GM19467 (cell line): ENCODE data around the gene IFFO2.
A peak's percentile ranks its signal among the peaks of the same experiment; 100 is the strongest.

Experiments
- ATAC-seq: cut with Tn5 transposase; IDR thresholded peaks from one replicate; pipeline ENCODE4 v1.9.1; 2021; ENCODE audit warnings: mild to moderate bottlenecking, moderate library complexity; ENCODE audit not compliant: unreplicated experiment

The IFFO2 gene

GRCh38 chr1:18938707-18939070 is 17.8 kb downstream of the IFFO2 start:
- ATAC-seq: no peak

DNA sequence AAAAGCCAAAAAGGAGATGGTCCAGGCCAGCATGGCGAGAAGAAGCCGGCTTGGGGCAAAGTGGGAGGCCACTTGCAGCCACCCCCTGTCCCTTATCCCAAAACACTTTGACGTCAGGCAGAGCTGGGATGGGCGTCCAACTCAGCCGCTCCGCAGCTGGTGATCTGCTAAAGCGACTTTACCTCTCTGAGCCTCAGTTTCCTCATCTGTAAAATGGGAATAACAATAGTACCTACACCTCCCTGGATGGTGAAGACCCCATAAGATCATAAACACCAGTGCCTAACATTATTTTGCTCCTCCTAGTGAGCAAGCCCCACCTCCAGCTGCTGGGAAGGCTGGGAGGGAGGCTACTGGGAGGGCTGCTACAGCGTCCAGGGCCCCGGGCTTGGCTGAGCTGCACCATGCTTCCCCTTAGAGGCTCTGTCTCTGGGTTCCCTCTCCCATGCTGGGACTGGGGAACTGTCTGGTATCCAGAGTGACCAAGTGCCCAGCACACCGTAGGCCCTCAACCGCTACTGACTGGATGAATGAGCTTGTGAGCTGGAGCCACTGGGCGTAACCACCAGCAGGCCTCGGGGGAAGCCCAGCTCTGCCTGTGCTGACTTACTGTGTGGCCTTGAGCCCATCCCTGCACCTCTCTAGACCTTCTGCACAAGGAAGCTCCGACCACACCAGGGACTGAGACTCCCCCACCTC is 18.3 kb downstream of the IFFO2 start:
- no peak for ATAC-seq

DNA sequence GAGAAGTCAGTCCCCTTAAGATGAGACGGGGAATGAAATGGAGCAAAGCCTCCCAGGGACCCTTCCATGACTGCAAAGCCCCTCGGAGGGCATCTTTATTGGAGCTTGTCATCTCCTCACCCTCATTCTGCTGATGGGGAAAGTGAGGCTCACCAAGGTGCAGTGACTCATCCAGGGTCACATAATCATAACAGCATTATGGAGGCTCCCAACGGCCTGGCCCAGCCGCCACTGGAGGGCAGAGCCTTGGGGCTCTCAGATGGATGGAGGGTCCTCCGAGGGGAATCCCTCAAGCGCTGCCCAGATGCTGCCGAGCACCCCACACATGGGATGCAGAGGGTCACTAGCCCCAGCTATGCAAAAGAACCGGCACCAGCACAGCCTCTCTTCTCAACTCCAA is 18.9 kb downstream of the IFFO2 start:
- no peak for ATAC-seq

- no peak for ATAC-seq
Measured at GRCh38 chr1:18936814-18937481, 19.5 kb downstream of the IFFO2 start.

GRCh38 chr1:18936471-18936813 is 20.0 kb downstream of the IFFO2 start:
- ATAC-seq: no peak

GRCh38 chr1:18934205-18935000 is 22.1 kb downstream of the IFFO2 start:
- ATAC-seq: no peak

DNA sequence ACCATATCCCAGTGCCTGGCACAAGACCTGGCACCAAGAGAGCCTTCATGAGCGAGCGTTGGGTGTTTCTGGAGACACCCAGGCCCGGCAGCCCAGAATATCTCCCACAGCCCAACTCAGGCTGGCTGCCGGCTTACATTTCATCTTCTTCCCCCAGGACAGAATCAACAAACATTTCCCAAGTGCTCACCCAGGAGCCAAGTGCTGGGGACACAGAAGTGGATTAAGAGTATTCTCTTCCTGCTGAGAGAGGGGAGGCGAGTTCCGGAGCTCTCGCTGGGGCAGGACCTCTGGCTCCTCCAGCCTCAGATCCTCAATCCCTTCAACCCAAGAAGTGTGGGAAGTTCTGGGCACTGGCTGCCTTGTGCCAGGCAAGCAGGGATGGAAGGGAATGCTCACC is 23.6 kb downstream of the IFFO2 start:
- no peak for ATAC-seq

DNA sequence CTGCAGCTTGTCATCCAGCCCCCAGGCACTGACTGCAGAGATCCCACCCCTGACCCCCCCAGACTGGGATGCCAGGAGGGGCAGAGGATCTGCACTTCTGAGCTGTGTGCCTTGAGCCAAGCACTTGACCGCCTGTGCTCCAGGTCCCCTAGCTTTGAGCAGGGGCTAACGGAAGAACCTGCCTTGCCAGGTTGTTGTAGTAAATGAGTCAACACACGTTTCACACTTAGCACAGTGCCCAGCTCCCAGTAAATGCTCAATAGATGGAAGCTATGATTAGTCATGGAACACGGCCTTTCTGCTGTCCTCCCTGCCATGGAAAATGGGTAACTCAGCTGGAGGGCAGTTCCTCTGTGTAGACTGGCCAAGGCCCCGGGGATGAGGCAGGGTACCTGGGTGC is 24.1 kb downstream of the IFFO2 start:
- no peak for ATAC-seq

DNA sequence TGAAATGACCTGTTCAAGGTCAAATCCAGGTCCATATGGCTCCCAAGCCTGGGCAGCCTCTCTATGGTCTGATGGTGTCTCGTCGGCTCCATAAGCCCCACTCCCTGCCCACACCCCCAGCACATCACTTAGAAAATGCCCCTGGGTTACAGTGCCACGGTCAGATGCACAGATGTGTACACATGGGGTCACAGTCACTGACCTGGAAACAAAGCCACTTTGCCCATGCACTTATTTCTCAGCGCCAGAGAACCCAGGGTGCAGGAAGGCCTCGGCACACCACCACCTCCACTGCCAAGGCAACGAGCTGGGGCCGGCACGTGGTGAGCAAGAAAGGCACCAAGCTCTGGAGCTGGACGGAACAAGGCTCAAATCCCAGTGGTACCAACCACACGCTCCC is 24.7 kb downstream of the IFFO2 start:
- ATAC-seq: no peak

- no peak for ATAC-seq
Measured at GRCh38 chr1:18929686-18930085, 26.8 kb downstream of the IFFO2 start.

DNA sequence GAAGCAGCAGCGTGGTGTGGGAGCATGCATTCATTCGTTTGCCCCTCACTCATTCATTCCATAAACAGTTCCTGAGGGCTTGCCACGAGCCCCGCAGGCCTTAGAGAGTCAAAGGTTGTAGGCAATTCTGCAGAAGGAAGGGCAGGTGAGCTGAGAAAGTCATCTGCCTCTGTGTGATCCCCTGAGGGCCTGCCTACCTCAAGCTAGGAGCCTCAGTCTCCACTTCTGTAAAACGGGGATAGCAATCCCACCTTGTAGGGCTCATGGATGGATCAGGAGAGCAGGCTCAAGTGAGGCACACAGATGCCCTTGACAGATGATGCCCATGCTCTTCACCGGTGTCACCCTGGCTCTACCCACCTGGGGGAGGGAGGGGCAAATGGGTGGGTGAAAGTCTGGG is 27.5 kb downstream of the IFFO2 start:
- no peak for ATAC-seq

- ATAC-seq: no peak
Measured at GRCh38 chr1:18928406-18928805, 28.1 kb downstream of the IFFO2 start.

GRCh38 chr1:18927654-18928272 is 28.7 kb downstream of the IFFO2 start:
- ATAC-seq: no peak

DNA sequence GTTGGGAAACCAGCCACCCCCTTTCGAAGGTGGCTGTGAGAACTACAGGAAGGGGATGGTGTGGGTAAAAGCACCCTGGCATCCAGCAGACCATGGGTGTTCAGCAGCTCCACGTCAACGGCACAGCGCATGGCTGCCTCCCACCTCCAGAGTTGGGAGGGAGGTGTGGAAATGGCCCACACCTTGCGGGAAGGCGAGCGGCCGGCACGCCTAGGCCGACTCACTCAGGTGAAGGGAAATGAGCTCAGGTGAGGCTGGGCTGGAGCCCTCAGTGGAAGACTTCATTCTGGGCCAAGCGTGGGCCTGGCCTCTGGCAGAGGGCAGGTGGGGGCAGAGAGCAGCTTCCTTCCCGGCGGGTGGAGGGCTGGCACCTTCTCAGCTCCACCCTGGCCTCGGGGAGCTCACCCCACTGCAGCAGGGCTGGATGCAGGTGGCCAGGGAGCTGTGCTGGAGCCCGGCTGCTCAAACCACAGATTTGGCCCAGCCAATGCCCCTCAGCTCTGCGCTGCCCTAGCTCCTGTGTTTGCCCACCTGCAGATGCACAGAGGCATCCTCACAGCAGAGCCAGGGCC is 29.3 kb downstream of the IFFO2 start:
- ATAC-seq: peak; percentile 8

- peak; percentile 52 for ATAC-seq
Measured at GRCh38 chr1:18926315-18927081, 30.0 kb downstream of the IFFO2 start.

DNA sequence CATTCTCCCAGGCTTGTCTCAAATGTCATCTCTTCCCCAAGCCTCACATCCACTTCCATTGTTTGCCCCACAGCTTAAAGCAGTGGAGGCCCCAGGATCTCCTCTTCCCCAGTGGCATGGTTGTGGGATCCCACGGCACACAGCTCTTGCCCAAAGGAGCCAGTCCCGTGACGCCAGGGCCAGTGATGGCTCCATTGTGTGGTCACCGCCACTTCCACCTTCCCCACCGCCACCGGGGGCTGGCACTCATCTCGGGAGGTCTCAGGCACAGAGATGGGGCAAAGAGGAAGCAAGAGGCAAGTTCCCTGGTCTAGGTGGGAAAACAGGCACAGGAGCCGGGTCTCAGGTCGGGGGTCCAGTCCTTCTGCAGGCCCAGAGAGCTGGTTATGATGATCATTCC is 31.2 kb downstream of the IFFO2 start:
- no peak for ATAC-seq

DNA sequence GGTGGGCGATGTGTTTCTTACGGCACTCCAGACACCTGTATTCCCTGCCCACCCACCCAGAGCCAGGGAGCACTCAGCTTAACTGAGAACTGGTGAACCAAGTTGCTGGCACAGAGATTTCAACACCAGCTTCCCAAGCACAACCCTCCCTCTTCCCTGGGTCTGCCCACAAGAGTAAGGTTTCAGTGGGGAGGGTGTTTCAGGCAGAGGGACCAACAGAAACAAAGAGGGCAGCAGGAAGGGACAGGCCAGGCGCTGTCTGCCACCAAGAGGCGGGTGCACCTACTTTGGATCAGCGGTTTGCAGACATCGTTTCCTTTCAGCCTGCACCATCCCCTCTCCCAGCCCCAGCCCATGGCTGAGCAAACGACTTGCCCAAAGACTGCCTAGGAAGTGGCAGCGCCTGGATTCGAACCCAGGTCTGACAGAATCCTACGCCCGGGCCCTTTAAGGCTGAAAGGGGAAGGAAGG is 32.2 kb downstream of the IFFO2 start:
- no peak for ATAC-seq

GRCh38 chr1:18923756-18924211 is 32.7 kb downstream of the IFFO2 start:
- no peak for ATAC-seq

GRCh38 chr1:18922848-18923755 is 33.4 kb downstream of the IFFO2 start:
- no peak for ATAC-seq
